ENCODE measurements around the gene PTGES3L. TPM values are rescaled to one million over a fixed set of nuclear protein-coding genes. Genes with fewer than 3 reads are reported as not detected.

The PTGES3L gene
- polyA plus RNA-seq, 1 experiment, result 1.9 TPM

DNA sequence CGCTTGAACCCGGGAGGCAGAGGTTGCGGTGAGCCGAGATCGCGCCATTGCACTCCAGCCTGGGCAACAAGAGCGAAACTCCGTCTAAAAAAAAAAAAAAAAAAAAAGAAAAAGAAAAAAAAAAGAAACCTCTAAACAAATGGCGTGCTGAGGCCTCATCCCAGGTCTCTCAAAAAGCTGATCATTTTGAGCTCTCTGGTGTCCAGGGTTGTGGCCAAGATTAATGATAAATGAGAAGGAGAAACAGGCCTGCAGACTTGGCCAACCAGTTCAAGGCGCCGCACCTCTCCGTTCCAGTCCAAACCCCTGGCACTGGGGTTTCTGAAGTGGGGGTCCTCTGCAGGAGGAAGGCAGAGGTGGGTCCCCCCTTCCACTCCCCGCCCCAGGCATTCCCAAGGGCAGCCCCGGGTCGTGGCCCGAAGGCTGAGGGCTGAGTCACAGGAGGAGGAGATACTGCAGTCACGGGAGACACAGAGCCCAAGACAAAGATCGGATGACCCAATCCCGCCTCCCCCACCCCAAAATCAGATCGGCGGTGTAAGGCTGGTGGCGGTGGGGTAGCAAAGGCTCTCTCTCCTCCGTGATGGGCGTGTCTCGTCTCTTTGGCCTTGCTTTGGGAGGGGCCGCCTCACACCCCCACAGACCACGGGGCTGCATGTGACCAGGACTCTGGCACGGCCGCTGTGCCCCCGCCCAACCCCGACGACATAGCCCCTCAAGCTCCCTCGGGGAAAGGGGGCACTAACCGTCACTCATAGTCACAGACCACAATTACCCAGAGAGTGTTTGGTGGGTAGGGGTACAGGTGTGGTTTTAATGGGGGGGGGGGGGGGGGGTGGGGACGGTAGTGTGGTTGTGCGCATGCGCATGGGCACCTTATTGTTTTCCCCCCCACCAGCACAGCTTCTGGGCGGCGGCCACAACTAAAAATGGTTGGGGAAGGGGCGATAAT lies 41.2 kb upstream of the PTGES3L start:
- H3K27me3 ChIP-seq (ENCODE audit: control insufficient read depth, insufficient read depth, low read length), result peaks cover 2% of the 10 kb centered on the region
- no peaks in the 10 kb centered on the region; the same call in 1 of the 2 replicates for H3K9me3 ChIP-seq (ENCODE audit: control insufficient read depth, insufficient read depth, low read length)
- ChIA-PET CTCF (no interaction called here), POLR2A (interaction anchor here (0.5 to 2.3 kb wide), 7 partner anchors 14 to 485 kb away, joined by 3 to 12 read pairs (median 4); partner anchors contain the start of genes IFI35, NBR1 and RPL27)
- DNase-seq (ENCODE audit: low read depth, low spot score), result no peak
- peak overlapping the region; percentile 97 for H3K4me3 ChIP-seq (ENCODE audit: low read depth, low read length)
- TF ChIP-seq CTCF (IDR thresholded peaks at IDR 0.05; ENCODE audit: low read depth, low read length), result no peak
- H3K27ac ChIP-seq (ENCODE audit: low read depth, low read length), result peak overlapping the region; percentile 78

GRCh38 chr17:43020030-43020621 lies 40.2 kb upstream of the PTGES3L start:
- ChIA-PET POLR2A (interaction anchor here (0.5 to 0.8 kb wide), 3 partner anchors 22 to 152 kb away, joined by 3 to 4 read pairs (median 3); partner anchors contain the start of gene RPL27), CTCF (no interaction called here)
- H3K27me3 ChIP-seq (ENCODE audit: control insufficient read depth, insufficient read depth, low read length), result no peaks in the 10 kb centered on the region
- TF ChIP-seq CTCF (IDR thresholded peaks at IDR 0.05; ENCODE audit: low read depth, low read length), result no peak
- peak overlapping the region; percentile 11 for H3K27ac ChIP-seq (ENCODE audit: low read depth, low read length)
- DNase-seq (ENCODE audit: low read depth, low spot score), result no peak
- H3K4me3 ChIP-seq (ENCODE audit: low read depth, low read length), result peak overlapping the region; percentile 10
- no peaks in the 10 kb centered on the region; the same call in 1 of the 2 replicates for H3K9me3 ChIP-seq (ENCODE audit: control insufficient read depth, insufficient read depth, low read length)

DNA sequence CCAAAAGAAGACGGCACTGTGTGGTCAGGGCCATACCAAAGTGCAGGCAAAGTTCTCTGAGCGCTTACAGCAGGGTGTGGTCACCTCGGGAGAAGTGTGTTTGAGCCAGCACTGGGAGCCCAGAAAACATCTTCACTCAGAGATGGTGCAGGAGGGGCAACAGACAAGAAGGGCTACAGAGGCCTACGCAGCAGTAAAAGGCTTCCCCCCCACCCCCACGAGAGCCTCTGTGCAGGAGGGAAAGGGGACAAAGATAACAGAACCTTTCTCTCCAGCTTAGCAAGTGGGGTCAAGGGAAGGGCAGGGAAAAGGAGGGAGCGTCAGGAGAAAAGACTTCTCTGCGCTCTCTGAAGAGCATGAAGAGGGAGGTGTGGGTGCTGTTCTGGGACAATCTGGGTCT lies 39.5 kb upstream of the PTGES3L start:
- Histone ChIP-seq H3K4me3 (ENCODE audit: low read depth, low read length) (0 out of 2 replicates have a peak overlapping the region, but pooled peaks have one; percentile 1), H3K9me3 (ENCODE audit: control insufficient read depth, insufficient read depth, low read length) (no peaks in the 10 kb centered on the region; the same call in 1 of the 2 replicates), H3K27ac (ENCODE audit: low read depth, low read length) (no peak overlapping the region), H3K27me3 (ENCODE audit: control insufficient read depth, insufficient read depth, low read length) (no peaks in the 10 kb centered on the region)
- DNase-seq (ENCODE audit: low read depth, low spot score), result no peak
- ChIA-PET POLR2A (interaction anchor here (0.9 to 1.1 kb wide), 2 partner anchors 152 to 296 kb away, joined by 3 to 4 read pairs; partner anchors contain the start of gene NBR1), CTCF (interaction anchor here (0.6 to 1.8 kb wide), 3 partner anchors 22 to 1330 kb away, joined by 3 to 6 read pairs (median 4); partner anchors contain the start of gene RPL27)
- TF ChIP-seq CTCF (IDR thresholded peaks at IDR 0.05; ENCODE audit: low read depth, low read length), result no peak

- H3K27ac ChIP-seq (ENCODE audit: low read depth, low read length), result no peak overlapping the region
- no peaks in the 10 kb centered on the region; the same call in 1 of the 2 replicates for H3K9me3 ChIP-seq (ENCODE audit: control insufficient read depth, insufficient read depth, low read length)
- DNase-seq (ENCODE audit: low read depth, low spot score), result no peak
- CTCF ChIA-PET, result interaction anchor here (0.6 to 1.8 kb wide), 3 partner anchors 21 to 1330 kb away, joined by 3 to 6 read pairs (median 4); partner anchors contain the start of gene RPL27
- TF ChIP-seq CTCF (IDR thresholded peaks at IDR 0.05; ENCODE audit: low read depth, low read length), result no peak
- POLR2A ChIA-PET, result interaction anchor here (0.9 to 1.1 kb wide), 2 partner anchors 153 to 297 kb away, joined by 3 to 4 read pairs; partner anchors contain the start of gene NBR1
- no peaks in the 10 kb centered on the region for H3K27me3 ChIP-seq (ENCODE audit: control insufficient read depth, insufficient read depth, low read length)
- no peak overlapping the region for H3K4me3 ChIP-seq (ENCODE audit: low read depth, low read length)
These were observed 39.1 kb upstream of the PTGES3L start for GRCh38 chr17:43018932-43019331.

All from AG04450 (cell line).